COR-L47 (cell line): ENCODE measurements around the gene CACYBP.

Source experiments
- DNase-seq: peaks from one replicate; lab custom pipeline; 2025; lab: John Stamatoyannopoulos, UW

The CACYBP gene

GRCh38 chr1:174999936-175000696, at the start of gene CACYBP:
Gene CACYBP (plus strand): TSS chr1:174999947. CDS start chr1:175000181, 234 bp downstream.
- peak; percentile 28 for DNase-seq

GRCh38 chr1:174953285-174954072, 46.3 kb upstream of the CACYBP start:
- DNase-seq, result no peak

GRCh38 chr1:174954073-174954460, 45.7 kb upstream of the CACYBP start:
- peak; percentile 81 for DNase-seq

- peak; percentile 41 for DNase-seq
These were observed 44.8 kb upstream of the CACYBP start for GRCh38 chr1:174954671-174955669.

- DNase-seq, result no peak
These were observed 43.7 kb upstream of the CACYBP start for GRCh38 chr1:174956086-174956485.

GRCh38 chr1:174956976-174957375, 42.8 kb upstream of the CACYBP start:
- DNase-seq, result no peak

- no peak for DNase-seq
These were observed 41.9 kb upstream of the CACYBP start for GRCh38 chr1:174957829-174958228.

GRCh38 chr1:174958396-174958795, 41.4 kb upstream of the CACYBP start:
- DNase-seq, result no peak

GRCh38 chr1:174960362-174960761, 39.4 kb upstream of the CACYBP start:
- no peak for DNase-seq

- DNase-seq, result no peak
These were observed 36.1 kb upstream of the CACYBP start for GRCh38 chr1:174963529-174964125.

GRCh38 chr1:174964261-174964971, 35.3 kb upstream of the CACYBP start:
- no peak for DNase-seq

- no peak for DNase-seq
These were observed 34.8 kb upstream of the CACYBP start for GRCh38 chr1:174964972-174965361.

- DNase-seq, result no peak
These were observed 34.3 kb upstream of the CACYBP start for GRCh38 chr1:174965362-174966007.

- DNase-seq, result no peak
These were observed 33.7 kb upstream of the CACYBP start for GRCh38 chr1:174966008-174966572.

GRCh38 chr1:174967845-174968705, 31.7 kb upstream of the CACYBP start:
- no peak for DNase-seq

- no peak for DNase-seq
These were observed 30.9 kb upstream of the CACYBP start for GRCh38 chr1:174968750-174969244.

- DNase-seq, result no peak
These were observed 29.8 kb upstream of the CACYBP start for GRCh38 chr1:174969977-174970376.

- no peak for DNase-seq
These were observed 28.3 kb upstream of the CACYBP start for GRCh38 chr1:174971466-174971865.

- DNase-seq, result no peak
These were observed 27.8 kb upstream of the CACYBP start for GRCh38 chr1:174971902-174972301.
